Hepatocyte (in vitro differentiated cells): ENCODE data around the gene PTGIS. TPM values are rescaled to one million over a fixed set of nuclear protein-coding genes. Genes with fewer than 3 reads are reported as not detected.
A peak's percentile ranks its signal among the peaks of the same experiment; 100 is the strongest.

Experiments used
- DNase-seq: peaks from one replicate; pipeline ENCODE4 v3.0.0-alpha.2; 2016; ENCODE audit warnings: low spot score
- H2AFZ ChIP-seq: fragments of 200-600 bp; sonication (generic); 2 replicates; pipeline ENCODE4 v1.6.0; 2016; ENCODE audit warnings: antibody characterized with exemption, mild to moderate bottlenecking
- H3K27ac ChIP-seq: fragments of 200-600 bp; sonication (generic); 2 replicates; pipeline ENCODE4 v1.5.1; 2016; ENCODE audit warnings: mild to moderate bottlenecking
- H3K27me3 ChIP-seq: fragments of 200-600 bp; sonication (generic); 2 replicates; pipeline ENCODE4 v1.6.1; 2016
- H3K36me3 ChIP-seq: fragments of 200-600 bp; sonication (generic); replicated peaks from 2 replicates; pipeline ENCODE4 v1.5.1; 2016; ENCODE audit warnings: low read depth; ENCODE audit not compliant: insufficient read depth
- H3K4me1 ChIP-seq: fragments of 200-600 bp; sonication (generic); 2 replicates; pipeline ENCODE4 v1.5.1; 2016; ENCODE audit warnings: mild to moderate bottlenecking, moderate library complexity; ENCODE audit not compliant: insufficient read depth
- H3K4me2 ChIP-seq: fragments of 200-600 bp; sonication (generic); 2 replicates; pipeline ENCODE4 v1.6.0; 2016
- H3K4me3 ChIP-seq: fragments of 200-600 bp; sonication (generic); 2 replicates; pipeline ENCODE4 v1.5.1; 2016; ENCODE audit warnings: mild to moderate bottlenecking
- H3K79me2 ChIP-seq: fragments of 200-600 bp; sonication (generic); 2 replicates; pipeline ENCODE4 v1.6.0; 2017; ENCODE audit warnings: mild to moderate bottlenecking
- H3K9me2 ChIP-seq: fragments of 200-600 bp; sonication (generic); replicated peaks from 2 replicates; pipeline ENCODE4 v1.6.0; 2017; ENCODE audit warnings: mild to moderate bottlenecking; ENCODE audit not compliant: insufficient read depth
- H3K9me3 ChIP-seq: fragments of 200-600 bp; sonication (generic); 2 replicates; pipeline ENCODE4 v1.5.1; 2016; ENCODE audit warnings: low read depth, mild to moderate bottlenecking
- H4K20me1 ChIP-seq: fragments of 200-600 bp; sonication (generic); 2 replicates; pipeline ENCODE4 v1.6.0; 2016; ENCODE audit warnings: mild to moderate bottlenecking; ENCODE audit not compliant: insufficient read depth, poor library complexity, severe bottlenecking
- CTCF ChIP-seq: fragments of 200-600 bp; sonication (generic); IDR thresholded peaks from 2 replicates; pipeline ENCODE4 v1.5.1; 2016; ENCODE audit warnings: antibody characterized with exemption, mild to moderate bottlenecking; ENCODE audit not compliant: poor library complexity
- EZH2 ChIP-seq: fragments of 200-600 bp; sonication (generic); IDR thresholded peaks from 2 replicates; pipeline ENCODE4 v1.6.1; 2016; ENCODE audit warnings: antibody characterized with exemption, mild to moderate bottlenecking, borderline replicate concordance
- EZH2phosphoT487 ChIP-seq: fragments of 200-600 bp; sonication (generic); IDR thresholded peaks from one replicate; pipeline ENCODE4 v1.6.1; 2018; ENCODE audit warnings: antibody characterized with exemption, mild to moderate bottlenecking, low read depth, moderate library complexity; ENCODE audit not compliant: unreplicated experiment, severe bottlenecking
- WGBS: methylation state at CpG from one replicate; pipeline ENCODE4 v1.1.6; 2016; ENCODE audit warnings: low lambda C conversion rate; ENCODE audit errors: missing lambda C conversion rate; 5-methylcytosine and 5-hydroxymethylcytosine counted together
- polyA plus RNA-seq: library from polyadenylated mRNA; unstranded; fragments of >200 nt; fragmentation: Nextera tagmentation; extraction: Ambion mirVana; gene quantifications from 2 replicates; pipeline ENCODE4 v1.2.1, GENCODE V29; 2016
- total RNA-seq: library from RNA; depleted of rRNA; stranded (reverse); fragments of >200 nt; gene quantifications from 2 replicates; pipeline ENCODE4 v1.2.3, GENCODE V29; 2014

The PTGIS gene
- total and polyA plus RNA-seq, 2 experiments from 2014 or later = 25.4 to 26.1 TPM

GRCh38 chr20:49496553-49497397 lies 71.2 kb downstream of the PTGIS start:
- Histone ChIP-seq H3K4me2 (no peak overlapping the region), H4K20me1 (no peaks in the 10 kb centered on the region), H3K9me2 (no peaks in the 10 kb centered on the region), H2AFZ (no peak overlapping the region), H3K79me2 (no peaks in the 10 kb centered on the region), H3K27me3 (no peaks in the 10 kb centered on the region), H3K4me1 (peaks cover 7% of the 10 kb centered on the region), H3K4me3 (no peak overlapping the region), H3K9me3 (no peaks in the 10 kb centered on the region), H3K27ac (peak overlapping the region; percentile 85), H3K36me3 (no peaks in the 10 kb centered on the region)
- TF ChIP-seq EZH2phosphoT487 = no peak
- TF ChIP-seq CTCF = no peak
- no peak for TF ChIP-seq EZH2
- peak; percentile 37 for DNase-seq
- WGBS = 51% methylated on average over 5 of the region's 5 CpGs

GRCh38 chr20:49496043-49496442 lies 71.9 kb downstream of the PTGIS start:
- H3K4me1 ChIP-seq = peaks cover 7% of the 10 kb centered on the region
- 95% methylated on average over 4 of the region's 4 CpGs for WGBS
- no peak overlapping the region for H2AFZ ChIP-seq
- H3K9me3 ChIP-seq = no peaks in the 10 kb centered on the region
- no peaks in the 10 kb centered on the region for H4K20me1 ChIP-seq
- no peak overlapping the region for H3K4me2 ChIP-seq
- no peaks in the 10 kb centered on the region for H3K27me3 ChIP-seq
- DNase-seq = no peak
- peak overlapping the region; percentile 70 for H3K27ac ChIP-seq
- H3K36me3 ChIP-seq = no peaks in the 10 kb centered on the region
- H3K9me2 ChIP-seq = no peaks in the 10 kb centered on the region
- no peak overlapping the region for H3K4me3 ChIP-seq
- TF ChIP-seq EZH2 (no peak), EZH2phosphoT487 (no peak), CTCF (no peak)
- H3K79me2 ChIP-seq = no peaks in the 10 kb centered on the region

GRCh38 chr20:49490689-49491088 lies 77.2 kb downstream of the PTGIS start:
- H3K4me1 ChIP-seq = no peaks in the 10 kb centered on the region
- H3K36me3 ChIP-seq = no peaks in the 10 kb centered on the region
- TF ChIP-seq EZH2phosphoT487 = no peak
- TF ChIP-seq EZH2 = no peak
- no peak for TF ChIP-seq CTCF
- H3K9me3 ChIP-seq = no peaks in the 10 kb centered on the region
- H2AFZ ChIP-seq = no peak overlapping the region
- H3K4me2 ChIP-seq = no peak overlapping the region
- H3K79me2 ChIP-seq = no peaks in the 10 kb centered on the region
- no peak overlapping the region for H3K4me3 ChIP-seq
- no peaks in the 10 kb centered on the region for H4K20me1 ChIP-seq
- WGBS = 49% methylated on average over 1 of the region's 1 CpG
- no peak overlapping the region for H3K27ac ChIP-seq
- peaks cover 30% of the 10 kb centered on the region for H3K27me3 ChIP-seq
- no peaks in the 10 kb centered on the region for H3K9me2 ChIP-seq
- peak; percentile 19 for DNase-seq
